Fibroblast of the conjunctiva (primary cell): ENCODE measurements around the gene SDC4.

Experiments used
- DNase-seq: peaks from one replicate; pipeline ENCODE4 v3.0.0-alpha.2; 2010; ENCODE audit warnings: low read depth

The SDC4 gene, protein sequence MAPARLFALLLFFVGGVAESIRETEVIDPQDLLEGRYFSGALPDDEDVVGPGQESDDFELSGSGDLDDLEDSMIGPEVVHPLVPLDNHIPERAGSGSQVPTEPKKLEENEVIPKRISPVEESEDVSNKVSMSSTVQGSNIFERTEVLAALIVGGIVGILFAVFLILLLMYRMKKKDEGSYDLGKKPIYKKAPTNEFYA

DNA sequence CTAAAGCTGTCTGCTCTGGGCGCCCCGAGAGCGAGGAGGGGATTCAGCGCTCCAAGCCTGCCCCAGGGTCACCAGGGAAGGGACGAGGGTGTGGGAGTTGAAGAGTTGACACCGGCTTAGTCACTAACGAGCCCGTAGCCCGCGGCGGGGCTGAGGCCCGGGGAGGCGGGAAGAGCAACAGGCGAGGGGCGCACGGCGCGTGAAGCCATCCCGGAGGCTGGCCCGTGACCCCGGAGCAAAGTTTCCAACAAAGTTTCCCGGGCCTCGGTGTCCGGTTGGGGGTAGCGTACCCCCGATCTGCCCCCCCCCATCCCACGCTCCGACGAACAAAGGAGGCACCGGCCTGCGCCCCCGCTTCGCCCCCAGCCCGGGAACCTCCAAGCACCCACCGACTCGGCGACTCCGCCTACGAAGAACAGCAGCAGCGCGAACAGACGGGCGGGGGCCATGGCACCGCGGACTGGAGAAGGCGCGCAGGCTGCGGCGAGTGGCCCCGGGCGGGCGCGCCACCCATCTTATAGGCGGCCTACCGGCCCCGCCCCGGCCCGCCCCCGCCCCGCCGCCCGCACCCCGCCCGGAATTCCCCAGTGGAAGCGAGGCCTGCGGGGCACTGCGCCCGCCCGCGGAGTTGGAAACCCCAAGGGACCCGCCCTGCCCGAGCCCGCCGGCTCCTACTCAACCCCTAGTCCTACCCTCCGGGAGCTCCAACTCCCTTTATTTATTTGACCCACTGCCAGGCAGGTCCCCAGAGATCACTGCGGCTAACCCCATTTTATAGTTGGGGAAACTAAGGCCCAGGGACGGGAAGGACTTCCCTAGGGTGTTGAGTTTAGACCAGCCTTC lies at the start of gene SDC4:
SDC4 (minus strand) TSS at position 489 of the 843 bp plus-strand sequence; CDS start at position 449, 40 bp downstream.
- no peak for DNase-seq

DNA sequence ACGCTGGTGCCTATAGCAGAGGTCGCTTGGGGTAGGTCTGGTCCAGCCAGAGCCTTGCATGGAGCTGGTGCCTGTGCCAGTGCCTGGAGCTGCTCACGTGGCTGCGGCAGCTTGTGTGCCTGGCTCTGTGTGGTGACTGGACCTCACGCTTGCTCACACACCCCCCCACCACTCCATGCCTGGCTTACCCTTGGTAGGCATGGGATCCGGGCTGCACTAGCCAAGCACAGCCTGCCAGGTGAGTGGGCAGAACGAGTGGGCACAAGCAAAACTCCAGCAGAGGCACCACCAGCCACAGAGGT lies 46.8 kb upstream of the SDC4 start:
- no peak for DNase-seq

DNA sequence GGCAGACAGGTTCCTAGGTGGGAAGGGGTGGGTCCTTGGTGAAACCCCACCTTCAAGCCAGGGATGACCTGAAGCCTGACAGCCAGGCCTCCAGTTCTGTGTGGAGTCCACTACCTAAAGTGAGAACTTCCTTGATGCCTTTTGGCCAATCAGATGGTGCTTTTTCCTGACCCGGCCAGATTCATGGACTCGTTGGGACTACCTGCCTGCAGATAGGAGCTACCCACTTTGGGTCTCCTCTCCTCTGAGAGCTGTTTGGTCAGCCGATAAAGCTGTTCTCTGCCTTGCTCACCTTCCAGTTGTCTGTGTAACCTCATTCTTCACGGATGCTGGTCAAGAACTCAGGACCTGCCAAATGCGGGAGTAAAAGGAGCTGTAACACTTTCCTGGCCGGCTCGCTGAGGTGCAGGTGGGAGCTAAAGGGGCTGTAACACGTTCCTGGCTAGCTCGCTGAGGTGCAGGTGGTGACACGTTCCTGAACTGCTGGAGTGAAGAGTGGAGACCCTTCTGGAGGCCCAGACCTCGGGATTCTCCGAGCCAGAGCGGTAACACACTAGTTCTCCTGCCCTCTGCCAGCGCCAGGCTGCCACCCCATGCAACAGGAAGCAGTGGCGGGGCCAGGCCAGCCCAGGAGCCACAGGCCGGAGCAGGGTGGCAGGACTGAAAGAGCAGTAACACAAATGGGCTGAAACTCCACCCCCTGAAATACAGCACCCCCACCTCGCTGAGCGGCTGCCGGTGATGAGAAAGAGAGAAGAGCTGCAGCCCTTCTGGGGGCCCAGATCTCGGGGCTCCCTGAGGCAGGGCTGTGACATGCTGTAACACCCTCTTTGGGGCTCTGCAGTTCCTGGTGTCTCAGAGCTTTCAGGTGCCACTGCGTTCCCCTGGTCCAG lies 46.2 kb upstream of the SDC4 start:
- no peak for DNase-seq

DNA sequence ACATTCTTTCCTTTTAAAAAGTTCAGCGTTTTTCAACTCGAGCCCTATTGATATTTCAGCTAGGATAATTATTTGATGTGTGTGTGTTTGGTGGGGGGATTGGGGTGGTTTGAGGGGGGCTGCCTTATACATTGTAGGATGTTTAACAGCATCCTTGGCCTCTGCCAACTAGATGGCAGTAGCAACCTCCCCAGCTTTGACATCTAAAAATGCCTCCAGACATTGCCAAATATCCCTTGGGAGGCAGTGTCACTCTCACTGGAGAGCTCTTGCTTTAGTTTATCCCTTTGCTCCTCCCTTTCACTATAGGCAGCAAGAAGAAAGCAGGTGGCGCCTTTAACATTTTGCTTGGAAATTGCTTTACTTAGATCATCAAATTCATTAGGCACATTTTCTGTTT lies 44.5 kb upstream of the SDC4 start:
- DNase-seq: no peak

DNA sequence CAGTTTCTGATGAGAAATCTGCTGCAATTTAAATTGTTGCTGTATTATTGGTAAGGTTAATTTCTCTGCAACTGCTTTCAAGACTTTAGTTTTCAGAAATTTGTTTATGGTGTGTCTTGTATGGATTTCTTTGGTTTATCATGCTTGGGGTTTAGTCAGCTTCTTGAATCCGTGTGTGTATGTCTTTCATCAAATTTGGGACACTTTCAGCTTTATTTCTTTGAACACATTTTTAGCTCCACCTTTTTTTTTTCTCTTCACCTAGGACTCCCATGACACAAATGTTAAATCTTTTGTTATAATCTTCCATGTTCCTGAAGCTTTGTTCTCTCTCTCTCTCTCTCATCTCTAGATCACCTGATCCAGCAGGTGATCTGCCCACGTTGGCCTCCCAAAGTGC lies 43.3 kb upstream of the SDC4 start:
- DNase-seq: no peak

DNA sequence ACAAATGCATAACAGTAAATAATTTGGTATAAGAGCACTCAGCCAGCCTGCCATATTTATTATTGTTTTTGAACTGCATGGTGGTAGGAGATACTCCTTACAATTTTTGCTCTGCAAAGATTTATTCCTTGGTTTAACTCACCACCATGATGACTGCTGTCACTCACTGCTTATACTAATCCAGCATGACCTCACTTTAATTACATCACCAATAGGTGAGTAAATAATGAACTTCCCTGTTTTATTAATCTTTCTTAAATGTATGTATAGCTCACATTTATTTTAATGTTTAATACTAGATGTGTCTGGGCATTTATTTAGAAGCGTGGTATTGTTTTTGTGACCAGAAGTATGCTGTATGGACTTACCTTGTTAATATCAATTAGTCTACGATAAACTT lies 42.7 kb upstream of the SDC4 start:
- DNase-seq: no peak

DNA sequence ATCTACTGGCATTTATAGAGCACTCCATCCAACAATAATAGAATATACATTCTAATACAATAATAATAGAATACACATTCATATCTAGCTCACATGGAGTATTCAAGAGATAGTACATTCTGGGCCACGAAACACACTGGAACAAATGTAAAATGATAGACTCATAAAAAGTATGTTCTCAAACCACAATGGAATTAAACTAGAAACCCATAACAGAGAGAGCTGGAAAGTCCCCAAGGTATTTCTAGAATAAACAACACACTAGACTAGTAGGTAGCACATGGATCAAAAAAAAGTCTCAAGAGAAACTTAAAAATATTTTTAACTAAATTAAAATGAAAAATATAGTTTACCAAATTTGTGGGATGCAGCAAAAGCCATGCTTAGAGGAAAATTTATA lies 39.0 kb upstream of the SDC4 start:
- DNase-seq: no peak

DNA sequence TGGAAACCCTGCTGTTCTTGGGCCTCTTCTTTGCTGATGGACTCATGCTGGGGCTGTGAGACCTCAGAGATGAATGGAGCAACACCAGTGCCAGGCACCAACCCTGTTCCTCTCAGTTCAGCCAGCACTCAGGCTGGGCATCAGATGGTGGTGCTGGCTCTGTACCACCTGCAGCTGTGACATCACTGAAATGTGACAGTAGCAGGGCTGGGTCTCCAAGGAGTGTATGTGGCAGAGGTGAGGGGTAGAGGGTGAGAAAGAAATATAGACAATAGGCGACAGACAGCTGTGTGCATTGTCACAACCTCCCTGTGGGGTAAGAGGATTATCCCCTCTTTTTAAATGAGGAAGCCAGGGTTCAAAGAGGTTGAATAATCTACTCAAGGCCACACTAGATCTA lies 30.0 kb upstream of the SDC4 start, which contains the start of gene TP53TG5:
TP53TG5 (minus strand) TSS at position 135 of the 400 bp plus-strand sequence; CDS start at position 46, 89 bp downstream.
- no peak for DNase-seq

DNA sequence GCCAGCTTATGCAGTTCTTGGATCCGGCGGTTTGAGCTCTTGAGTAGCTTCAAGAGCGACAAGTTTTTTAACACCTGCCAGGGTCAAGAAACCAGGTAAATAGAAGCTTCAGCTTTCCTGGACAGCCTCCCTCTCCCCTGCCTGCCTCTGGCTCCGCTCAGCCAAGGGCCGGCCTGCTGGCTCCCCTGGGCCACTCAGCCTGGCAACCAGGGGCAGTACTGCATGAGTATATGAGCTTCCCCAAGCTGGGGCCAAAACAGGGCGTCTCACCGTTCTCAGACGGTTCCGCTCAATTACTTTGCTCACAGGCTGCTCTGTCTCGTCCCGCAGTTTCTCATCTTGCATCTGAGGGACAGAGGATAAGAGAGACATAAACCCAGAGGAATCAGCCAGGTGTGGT lies 29.0 kb upstream of the SDC4 start:
- no peak for DNase-seq

DNA sequence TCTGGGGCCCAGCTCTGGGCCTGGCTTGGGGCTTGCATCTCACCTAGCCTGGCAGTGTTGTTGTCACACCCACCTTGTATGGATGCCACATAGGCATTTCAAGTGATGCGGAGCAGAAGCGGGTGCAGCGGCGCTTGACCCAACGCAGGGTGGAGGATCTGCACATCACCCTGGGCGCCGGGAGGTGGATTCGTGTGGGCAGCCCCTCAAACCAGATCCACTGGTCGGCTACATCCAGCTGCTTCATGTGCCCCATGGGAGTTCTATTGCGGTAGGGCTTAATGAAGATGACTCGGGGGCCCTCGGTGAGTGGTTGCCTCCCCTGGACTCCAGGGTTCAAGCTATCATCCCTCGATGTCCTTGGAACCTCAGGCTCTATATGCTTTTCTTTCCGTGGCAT lies 26.7 kb upstream of the SDC4 start:
- no peak for DNase-seq

DNA sequence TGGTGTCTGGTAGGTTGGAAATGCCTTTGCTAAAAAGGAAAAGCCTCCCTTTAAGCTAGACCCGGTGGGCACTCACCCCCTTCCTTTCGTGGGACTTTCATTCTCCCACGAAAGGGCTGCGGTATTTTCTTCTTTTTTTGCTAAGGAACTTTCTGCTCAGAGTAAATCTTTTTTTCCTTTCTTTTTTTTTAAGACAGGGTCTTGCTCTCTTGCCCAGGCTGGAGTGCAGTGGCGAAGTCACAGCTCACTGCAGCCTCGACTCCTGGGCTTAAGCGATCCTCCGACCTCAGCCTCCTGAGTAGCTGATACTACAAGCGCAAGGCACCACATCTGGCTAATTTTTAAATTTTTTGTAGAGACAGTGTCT lies 25.9 kb upstream of the SDC4 start:
- DNase-seq: no peak

DNA sequence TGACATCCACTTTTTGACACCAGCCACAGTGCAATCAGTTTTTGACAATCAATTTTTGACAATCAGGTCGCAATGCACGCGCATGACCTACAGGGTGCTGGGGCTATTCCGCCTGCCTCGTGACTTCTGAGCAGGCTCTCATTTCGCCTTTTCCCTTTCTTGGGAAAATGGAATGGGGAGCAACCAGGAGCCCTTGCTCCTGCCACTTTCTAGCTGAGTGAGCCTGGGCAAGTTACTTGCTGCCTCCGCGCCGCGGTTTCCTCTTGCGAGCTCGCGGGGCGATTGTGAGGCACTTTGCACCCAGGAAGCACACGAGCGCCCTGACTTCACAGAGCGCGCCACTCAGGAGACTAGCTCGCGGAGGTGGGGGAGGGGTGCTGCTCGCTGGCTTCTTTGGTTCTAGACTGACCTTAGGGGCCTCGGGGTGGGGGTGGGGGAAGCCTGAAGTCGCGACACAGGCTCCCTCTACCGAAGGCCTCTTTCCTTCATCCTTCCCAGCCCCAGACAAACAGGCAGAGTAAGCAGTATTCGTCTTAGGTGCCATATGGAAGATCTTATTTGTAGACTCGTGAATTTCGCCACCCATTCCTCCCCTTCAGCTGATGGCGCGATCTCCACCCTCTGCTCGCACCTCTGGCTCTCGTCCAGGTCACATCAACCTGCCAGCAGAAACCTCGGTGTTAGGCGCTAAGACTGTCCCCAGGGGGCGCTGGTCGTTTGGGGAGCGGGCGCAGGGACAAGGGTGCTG lies 25.3 kb upstream of the SDC4 start:
- DNase-seq: peak; percentile 71

DNA sequence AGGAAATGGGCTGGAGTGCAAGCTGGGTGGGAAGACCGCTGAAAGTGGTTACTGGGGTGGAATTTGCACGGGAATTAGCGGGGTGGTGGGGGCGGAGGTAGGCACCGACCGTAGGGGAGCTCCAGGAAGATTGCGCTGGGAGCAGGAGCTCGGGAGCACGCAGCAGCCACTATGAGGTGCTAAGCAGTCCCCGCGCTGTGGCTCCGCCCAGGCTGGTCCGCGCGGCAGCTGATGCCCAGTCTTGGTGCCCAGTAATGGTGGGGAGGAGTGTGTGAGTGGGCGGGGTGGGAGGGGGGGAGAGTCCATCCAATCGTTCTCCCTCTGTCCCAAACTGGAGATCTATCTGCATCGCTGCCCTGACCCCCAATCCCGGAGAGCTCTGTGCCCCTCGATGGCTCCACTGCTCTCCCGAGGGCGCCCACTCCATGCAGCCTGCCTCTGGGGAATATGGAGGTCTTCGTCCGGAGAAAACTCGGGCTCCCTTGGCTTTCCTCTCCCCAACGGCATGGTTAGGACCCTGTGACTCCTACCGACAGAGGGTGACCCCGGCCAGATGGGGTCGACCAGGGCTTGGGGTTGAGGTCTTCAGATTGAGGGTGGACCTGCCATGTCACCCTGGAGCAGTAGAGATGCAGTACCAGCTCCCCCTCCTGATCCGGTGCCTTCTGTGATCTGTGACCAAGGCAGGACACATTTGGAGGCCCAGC lies 24.6 kb upstream of the SDC4 start:
- DNase-seq: no peak

DNA sequence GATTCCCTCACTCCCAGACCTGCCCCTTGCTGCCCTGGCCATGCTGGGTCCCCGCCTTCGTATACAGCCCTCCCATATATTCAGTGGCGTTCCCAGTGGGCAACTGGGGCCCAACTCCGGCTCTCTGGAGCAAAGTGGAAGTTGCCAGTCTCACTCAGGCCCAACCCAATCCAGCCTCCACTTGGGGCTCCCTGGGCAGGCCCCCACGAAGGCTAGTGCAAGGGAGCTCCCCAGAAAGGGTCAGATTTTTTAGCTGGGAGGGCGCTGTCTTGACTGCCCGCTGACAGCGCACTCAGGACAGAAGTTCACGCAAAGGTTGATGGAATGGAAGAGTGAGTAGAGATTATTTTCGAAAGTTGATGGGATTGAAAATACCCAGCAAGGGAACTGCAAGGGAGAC lies 24.0 kb upstream of the SDC4 start:
- no peak for DNase-seq

DNA sequence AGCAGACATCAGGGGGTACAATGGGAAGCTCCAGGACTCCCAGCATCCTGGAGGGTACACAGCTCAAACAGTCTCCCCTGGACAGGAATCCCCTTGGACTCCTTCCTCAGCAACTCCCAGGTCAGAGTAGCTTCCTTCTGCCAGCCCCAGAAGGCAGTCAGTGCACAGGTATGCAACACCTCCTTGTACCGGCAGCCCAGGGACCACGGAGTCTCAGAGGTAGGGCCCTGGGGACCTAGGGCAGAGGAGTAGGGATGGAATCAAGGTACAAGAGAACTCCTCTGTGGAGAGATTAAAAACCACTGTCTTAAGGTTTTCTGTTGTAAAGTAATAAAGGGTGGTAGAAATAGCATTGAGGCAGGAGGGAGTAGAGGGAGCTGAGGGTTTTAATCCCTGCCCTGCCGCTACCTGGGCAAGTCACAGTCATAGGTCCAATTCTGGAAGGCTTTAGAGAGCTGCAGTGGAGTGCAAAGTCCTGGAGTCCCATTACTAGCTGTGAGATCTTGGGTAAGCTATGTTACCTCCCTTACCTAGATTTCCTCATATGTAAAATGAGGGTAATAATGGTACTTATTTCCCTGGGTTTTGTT lies 22.4 kb upstream of the SDC4 start:
- DNase-seq: no peak

DNA sequence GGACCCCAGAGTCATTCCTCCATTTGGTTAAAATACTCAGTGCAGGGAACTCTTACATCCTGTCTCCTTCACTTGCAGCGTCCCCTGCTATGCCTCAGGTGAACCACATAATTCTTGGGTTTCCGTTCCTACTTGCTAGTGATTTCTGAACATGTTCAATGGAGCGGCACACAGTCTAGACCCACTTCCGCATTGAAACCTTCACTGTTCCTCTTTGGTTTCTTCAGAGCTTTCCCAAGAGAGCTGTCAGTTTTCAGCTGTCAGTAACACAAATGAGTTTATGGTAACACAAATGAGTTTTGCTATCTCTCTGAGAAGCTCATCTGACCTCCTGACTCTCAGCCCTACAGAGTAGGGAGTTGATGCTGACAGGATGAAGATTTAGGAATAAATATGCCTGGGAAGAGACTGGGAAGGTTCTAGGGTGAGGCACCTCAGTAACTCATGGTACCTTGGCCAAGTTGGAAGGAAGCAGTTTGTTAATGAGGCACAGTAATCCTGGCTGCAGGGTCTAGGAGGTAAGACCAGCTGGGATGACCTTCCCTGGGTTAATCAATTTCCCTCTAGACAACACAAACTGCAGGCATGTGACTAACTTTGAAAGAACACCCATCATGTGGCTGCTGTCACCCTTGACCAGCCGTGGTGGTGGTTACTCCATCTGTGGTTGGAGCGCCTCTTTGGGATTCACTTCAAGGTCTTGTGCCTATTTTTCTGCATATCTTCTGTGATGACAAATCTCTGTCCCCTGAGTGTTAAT lies 20.2 kb upstream of the SDC4 start:
- DNase-seq: no peak

DNA sequence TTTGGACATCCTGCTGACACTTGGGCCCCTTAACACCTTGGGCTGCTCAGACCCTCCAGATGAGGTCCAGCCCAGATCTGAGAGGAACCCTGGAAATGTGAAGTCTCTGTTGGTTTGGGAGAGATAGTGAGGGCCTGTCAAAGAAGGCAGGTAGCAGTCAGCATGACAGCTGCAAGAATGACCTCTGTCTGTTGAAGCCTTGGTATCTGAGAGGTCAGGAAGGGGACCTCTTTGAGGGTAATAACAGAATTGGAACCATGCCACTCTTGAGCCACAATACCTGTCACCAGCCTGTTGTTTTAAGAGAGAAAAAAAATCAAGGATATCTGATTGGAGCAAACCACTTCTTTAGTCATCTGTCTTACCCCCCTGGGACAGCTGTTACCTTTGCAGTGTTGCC lies 18.9 kb upstream of the SDC4 start:
- no peak for DNase-seq

DNA sequence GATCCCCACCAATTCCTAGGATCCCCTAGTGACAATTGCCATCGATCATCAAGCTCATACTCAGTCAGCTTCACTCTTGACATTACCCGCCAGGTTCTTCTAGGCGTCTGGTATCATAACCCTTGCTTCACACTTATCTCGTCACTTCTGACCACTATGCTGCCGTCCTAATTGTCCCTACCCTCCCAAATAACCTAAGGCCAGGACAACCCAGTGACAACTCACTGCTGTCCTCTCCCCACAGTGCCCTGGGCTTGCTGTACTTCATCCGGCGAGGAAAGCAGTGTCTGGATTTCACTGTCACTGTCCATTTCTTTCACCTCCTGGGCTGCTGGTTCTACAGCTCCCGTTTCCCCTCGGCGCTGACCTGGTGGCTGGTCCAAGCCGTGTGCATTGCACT lies 18.4 kb upstream of the SDC4 start:
- no peak for DNase-seq

DNA sequence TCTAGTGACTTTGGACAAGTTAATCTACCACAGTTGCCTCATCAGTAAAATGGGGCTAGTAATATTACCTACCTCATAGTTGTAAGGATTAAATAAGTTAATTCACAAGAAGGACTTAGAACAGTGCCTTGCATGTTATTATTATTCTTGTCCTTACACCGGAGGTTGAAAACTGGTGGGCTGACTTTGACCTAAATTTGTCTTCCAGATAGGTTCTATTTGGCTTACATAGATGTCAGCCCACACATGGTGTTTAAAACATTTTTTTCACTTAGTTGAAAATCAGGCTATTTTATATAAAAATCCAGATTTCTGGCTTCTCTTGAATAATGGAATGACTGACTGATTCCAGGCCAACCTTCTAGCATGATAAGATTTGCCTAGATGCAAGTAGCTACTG lies 18.0 kb upstream of the SDC4 start:
- DNase-seq: no peak

DNA sequence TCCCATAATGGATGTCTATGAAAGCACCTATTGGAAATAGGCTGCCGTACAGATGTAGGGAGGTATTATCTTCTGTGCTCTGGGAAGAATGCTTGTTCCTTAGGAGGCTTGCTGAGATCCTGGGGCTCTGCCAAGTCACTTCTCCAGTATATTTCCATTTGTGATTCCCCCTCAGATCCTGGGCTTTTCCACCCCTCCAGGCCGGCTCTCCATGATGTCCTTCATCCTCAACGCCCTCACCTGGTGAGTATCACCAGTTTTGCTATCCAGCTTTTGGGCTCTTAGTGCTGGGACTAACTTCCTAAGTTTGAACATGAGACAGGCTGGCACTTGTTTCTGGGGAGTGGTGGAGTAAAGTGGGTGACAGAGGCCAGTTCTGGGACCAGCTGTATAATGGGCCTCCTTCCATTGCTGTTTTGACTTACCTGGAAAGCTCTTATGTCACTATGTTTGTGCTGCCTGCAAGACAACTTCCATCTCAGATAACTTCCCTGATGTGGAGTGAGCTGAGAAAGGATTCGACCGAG lies 17.3 kb upstream of the SDC4 start:
- DNase-seq: no peak
